Measurements from ENCODE around the gene JAK2.
"Not testable (repeated sequence)": the region's sequence is repeated elsewhere in the genome, so short reads cannot be mapped to it uniquely, and the experiment has no call there.

JAK2 gene

DNA sequence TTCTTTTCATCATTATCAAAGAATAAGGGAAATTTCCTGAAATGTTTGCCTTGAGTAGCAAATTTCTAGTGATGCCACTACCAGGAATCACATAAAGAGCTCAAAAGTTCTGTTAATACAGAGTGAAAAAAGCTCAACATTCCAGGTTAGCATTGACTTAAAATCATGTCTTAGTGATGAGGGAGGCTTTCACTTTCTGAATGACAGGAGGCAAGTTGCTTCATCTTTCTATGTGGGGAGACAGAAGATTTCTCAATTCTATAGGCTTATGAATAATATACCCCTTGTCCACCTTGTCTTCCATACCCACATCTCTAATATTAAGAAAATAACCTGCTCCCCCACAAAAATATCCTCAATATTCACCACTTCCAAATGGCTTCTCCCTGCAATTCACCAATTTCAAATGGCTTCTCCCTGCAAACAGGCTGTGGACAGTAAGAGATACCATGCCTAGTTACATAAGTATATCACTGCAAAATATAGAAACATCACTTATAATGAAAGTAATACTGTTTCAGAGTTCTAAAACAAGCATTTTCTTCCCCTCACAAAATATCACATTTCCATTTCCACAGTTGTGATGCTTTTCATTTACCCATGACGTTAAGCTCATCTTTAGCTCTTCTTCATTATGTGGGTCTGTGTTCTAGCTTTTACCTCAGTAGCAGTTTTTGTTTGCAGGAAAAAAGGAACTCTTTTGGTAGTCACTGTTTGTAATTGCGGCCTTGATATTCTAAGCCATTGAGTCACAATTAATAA is 2.2 kb upstream of the JAK2 start:
- DNase-seq: no peak

DNA sequence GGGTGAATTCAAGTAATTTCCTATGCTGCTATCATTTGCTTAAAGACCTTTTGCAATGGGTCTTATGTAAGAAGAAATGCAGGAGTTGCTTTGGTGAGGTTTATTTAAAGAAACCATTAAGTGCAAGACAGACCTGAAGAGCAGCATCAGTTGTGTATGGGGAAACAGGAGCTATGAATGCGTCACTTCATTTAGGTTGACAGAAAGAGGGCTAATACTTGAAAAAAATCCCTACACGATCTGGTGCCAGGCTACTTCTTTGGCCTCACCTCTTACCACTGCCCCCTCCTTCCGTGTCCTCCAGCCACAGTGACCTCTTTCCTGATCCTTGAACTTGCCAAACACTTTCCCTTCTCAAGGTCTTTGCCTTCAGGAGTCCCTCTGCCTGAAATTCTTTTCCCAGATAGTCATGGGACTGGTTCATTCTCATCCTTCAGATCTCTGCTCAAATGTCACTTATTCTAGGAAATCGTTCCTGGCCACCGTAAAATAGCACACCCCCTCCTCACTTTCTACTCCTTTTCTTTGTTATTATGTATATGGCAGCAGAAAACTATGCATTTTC is 1.4 kb upstream of the JAK2 start:
- no peak for DNase-seq

DNA sequence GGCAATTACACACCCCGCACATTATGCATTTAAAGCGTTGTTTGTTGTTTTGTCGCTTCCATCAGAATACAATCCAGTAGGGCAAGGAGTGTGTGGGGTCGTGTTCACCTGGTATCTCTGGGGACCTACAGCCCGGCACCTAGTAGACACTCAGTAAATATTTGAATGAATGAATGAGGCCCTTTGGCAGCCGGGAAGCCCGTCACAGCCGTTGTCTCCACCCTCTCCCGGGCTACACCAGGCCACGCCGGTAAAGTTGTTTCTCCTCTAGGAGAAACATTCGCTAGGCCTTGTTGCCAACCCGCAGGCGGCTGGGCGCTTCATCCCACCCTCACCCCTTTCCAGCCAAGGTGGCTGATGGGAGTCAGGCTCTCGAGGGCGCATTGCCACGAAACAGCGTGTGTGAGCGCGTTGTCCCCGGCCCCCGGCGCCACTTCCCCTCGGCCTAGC is 876 bp upstream of the JAK2 start:
- DNase-seq: peak in 1 of 2 experiments; percentile 72

DNA sequence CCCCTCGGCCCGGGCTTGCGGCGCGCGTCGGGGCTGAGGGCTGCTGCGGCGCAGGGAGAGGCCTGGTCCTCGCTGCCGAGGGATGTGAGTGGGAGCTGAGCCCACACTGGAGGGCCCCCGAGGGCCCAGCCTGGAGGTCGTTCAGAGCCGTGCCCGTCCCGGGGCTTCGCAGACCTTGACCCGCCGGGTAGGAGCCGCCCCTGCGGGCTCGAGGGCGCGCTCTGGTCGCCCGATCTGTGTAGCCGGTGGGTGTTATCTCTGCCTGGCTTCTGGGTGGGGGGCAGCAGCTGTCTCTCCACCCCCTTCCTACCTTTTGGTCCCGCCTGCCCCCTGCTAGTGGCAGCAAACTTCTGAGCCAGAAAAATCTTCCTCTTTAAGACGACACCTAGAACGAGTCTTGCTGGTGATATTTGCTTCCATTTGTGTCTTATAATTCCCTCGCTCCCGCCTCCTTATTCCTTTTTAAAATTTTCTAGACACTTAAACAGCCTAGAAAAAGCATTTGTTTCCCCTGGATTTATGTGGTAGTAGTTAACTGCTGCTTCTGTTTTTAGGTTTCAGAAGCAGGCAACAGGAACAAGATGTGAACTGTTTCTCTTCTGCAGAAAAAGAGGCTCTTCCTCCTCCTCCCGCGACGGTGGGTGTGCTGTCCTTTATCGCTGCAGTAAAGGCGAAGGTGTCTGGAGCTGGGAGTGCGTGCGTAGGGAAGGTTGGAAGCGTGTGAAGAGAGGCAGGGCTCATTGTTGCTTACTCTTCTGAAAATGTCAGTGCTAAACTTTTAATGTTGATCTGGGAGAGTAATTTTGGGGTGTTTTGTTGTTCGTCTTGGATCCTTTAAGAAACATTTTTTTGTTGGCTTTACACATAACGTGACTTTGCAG is 554 bp downstream of the JAK2 start:
- peak; percentile 24 to 51 for DNase-seq

DNA sequence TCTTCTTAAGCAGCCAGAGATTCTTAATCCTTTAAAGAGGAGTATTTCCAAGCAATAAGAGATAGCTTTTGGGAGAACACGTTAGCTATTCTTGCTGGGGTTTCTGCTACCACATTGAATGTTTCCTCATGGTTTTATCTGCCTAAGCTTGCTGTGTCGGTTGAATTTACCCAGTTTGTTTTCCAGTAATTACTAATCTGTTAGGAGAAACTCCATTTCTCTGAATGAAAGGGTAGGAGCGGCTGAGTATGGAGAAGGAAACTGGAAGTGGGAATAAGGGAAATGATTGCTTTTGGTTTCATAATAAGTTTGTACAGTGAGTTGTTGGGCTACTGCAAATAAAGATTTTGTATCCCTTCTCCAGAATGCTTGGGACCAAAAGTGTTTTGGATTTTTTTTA is 1.2 kb downstream of the JAK2 start:
- peak in 1 of 2 experiments; percentile 31 for DNase-seq

DNA sequence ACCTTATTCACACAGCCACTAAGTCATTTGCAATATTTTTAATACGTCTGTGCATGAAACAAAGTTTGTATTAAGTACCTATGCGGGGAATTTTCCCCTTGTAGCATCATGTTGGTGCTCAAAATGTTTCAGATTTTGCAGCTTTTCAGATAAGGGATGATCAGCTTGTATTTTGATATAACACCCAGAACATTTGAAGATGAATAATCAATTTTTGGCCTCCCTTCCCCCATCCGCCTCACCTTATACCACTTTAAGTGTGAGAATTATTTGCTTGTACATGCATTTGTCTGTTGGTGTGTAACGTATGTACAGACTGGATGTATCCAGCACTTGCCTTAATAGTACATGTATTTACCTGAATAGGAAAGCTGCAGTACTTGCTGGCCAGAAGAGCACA is 1.7 kb downstream of the JAK2 start:
- no peak for DNase-seq

DNA sequence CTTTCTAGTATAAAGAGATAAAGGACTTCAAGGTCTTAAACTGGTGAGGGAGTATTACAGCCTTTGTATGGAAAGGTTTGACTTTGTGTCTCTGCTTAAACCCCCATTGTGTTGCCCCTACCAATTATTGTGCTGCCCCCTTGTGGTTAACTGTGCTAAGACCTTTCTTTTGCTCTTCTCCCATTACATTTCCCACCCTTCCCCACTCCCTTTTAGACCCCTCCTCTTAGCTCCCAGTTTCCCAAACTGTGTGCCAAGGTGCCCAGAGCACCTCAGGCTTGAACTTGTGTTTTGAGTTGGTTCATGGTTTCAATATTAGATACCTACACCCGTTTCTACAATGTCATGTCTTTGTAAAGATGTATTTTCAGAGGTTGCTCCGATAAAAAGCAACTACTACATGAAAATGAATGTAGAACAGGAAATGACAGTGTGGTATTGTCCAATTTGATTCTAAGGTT is 2.9 kb downstream of the JAK2 start:
- DNase-seq: peak; percentile 63 to 89

DNA sequence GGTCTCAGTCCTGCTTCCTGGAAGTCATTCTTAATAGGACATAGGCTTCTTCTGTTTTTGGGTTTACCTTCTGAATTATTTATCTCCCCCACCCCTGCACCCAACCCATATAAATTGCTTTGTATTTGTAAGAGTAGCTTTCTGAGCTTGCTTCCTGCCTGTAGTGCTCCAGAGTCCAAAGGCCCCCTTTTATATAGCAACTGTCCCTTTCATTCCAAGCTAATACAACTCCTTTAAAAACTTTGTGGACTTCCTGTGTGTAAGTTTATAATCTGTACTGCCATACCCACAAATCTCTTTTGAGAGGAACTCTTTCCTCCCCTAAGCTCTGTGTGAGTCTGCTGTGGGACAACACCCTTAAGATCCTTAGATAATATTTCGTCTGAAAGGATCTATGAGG is 7.8 kb downstream of the JAK2 start:
- no peak for DNase-seq

DNA sequence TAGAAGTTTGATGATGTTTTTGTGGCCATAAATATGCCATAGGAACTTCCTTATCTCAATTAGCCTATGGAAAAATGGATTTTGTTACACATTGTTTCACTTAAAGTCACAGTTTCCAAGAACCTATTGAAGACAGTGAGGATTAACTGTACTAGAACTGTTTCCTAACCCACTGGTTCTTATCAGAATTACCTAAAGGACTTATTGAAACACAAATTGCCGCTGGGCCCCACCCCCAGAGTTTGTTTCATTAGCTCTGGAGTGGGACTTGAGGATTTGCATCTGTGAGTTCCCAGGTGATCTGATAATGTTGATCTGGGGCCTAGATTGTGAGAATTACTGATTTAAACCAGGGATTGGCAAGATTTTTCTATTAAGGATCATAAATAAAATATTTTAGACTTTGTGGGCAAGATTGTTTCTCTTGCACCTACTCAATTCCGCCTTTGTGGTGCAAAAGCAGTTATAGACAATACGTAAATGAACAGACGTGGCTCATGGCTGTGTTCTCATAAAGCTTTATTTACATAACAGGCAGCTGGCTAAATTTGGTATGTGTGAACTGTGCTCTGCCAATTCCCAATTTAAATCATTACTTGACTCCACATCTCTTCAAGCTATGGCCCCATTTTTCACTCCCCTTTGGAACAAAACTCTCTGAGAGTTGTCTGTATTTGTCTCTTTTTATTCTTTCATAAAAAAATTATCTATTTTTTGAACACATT is 9.3 kb downstream of the JAK2 start:
- peak; percentile 78 to 82 for DNase-seq

DNA sequence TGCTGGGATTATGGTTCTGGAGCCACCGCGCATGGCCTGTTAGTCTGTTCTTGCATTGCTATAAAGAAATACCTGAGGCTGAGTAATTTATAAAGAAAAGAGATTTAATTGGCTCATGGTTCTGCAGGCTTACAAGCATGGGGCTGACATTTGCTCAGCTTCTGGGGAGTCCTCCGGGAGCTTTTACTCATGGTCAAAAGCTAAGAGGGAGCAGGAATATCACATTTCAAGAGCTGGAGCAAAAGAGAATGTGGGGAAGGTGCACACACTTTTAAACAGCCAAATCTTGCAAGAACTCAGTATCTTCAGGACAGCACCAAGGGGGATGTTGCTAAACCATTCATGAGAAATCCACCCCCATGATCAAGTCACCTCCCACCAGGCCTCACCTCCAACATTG is 12.1 kb downstream of the JAK2 start:
- no peak for DNase-seq

DNA sequence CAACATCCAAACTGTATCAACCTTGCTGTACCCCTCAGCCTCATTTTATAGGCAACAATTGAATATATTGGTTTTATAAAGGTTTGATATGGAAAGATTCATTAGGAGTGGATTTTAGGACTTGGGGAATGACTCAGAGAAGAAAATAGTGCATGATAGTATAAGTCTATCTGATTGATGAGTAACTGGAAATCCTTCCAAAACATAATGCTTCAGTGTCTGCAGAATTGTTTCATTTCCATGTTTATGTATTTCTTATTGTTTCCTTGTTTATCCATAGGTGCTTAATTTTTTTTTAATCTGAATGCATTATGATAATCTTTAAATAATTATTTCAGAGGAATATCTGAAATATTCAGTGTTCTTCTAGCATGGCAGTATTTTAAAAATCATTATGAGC is 12.6 kb downstream of the JAK2 start:
- no peak for DNase-seq

DNA sequence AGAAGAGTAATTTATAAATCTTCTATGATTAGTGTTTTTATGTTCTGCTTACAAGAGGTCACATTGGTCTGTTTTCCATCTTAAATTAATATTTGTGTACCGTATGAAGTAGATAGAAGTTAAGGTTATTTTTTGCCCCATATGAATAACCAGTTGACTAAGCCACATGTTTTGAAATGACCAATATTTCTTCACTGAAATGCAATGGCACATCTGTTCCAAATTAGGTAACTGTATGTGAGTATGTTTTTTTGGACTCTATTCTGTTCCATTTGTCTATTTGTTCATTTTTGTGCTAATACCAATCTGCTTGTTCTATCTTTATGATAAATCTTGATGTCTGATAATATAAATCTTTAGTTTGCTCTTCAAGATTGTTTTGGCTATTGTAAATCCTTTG is 17.7 kb downstream of the JAK2 start:
- no peak for DNase-seq

DNA sequence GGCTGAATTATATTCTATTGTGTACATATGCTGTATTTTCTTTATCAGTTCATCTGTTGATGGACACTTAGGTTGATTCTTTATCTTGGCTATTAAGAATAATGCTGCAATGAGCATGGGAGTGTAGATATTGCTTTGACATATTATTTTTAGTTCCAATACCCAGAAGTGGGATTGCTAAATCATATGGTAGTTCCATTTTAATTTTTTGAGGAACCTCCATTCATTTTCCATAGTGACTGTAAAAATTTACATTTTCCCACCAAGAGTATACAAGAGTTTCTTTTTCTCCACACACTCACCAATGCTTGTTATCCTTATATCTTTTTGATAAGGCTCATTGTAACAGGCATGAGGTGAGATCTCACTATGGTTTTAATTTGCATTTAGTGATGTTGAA is 19.4 kb downstream of the JAK2 start:
- DNase-seq: no peak

DNA sequence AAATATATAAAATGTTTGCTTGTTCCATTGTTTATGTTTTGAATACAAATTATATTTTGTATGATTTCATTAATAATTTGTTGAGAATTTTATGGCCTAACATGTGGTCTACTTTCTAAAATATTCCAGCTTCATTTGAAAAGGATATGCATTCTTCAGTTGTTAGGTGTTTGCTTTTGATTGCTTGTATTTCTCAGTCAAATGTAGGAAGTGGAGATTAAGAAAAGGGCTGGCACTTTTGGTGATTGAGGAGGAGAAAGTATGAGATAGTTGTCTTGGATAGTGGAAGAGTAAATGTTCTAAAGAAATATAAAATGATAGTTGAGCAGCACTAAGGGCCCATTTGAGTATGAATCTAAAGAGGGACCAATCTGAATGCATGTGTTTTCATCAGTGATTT is 23.1 kb downstream of the JAK2 start:
- no peak for DNase-seq

DNA sequence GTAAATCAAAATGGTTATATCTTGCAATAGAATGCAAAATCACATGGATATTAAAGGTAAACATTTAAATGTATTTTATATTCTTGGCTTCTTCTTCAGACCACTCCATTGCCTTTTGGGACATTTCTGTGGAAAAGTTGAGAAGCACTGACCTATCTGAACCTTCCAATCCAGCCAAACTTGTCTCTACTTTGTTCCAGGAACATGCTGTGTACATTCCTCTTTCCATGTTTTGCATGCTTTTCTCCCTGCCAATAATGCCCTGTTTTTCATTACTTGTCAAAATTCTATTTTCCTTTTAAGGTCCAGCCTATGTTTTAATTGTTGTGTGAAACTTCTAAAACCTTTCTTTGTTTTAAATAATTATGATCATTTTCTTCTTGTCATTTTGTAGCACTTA is 28.3 kb downstream of the JAK2 start:
- no peak for DNase-seq

DNA sequence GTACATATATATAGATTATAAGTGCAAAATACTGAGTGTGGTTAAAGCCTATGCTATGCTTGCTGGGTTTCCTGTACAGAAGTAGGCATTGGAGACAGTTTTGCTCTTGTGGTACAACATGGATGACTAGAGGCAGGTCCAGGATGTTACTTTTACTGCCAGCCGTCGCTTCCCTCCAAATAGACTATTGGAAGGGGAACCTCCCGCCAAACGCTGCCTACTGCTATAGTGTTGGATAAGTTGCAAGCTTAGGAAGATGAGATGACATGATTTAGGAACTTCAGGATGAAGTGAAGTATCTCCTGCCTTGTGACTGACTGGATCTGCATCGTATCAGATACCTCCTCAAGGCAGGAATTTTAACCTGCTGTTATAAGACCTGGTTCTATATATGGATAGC is 30.9 kb downstream of the JAK2 start:
- DNase-seq: no peak

DNA sequence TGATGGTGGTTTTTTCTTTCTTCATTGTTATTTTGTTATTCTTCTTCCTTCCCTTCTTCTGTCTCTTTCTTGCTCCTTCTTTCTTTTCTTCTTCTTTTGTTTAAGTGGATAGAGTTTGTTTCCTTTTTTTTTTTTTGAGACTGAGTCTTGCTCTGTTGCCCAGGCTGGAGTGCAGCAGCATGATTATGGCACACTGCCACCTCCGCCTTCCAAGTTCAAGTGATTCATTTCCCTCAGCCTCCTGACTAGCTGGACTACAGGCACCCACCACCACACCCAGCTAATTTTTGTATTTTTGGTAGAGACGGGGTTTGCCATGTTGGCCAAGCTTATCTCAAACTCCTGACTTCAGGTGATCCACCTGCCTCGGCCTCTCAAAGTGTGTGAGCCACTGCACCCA is 40.3 kb downstream of the JAK2 start:
- DNase-seq: no peak

DNA sequence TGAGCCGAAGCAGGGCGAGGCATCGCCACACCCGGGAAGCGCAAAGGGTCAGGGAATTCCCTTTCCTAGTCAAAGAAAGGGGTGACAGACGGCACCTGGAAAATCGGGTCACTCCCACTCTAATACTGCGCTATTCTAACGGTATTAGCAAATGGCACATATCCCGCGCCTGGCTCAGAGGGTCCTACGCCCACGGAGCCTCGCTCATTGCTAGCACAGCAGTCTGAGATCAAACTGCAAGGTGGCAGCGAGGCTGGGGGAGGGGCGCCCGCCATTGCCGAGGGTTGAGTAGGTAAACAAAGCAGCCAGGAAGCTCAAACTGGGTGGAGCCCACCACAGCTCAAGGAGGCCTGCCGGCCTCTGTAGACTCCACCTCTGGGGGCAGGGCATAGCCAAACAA is 46.9 kb downstream of the JAK2 start:
- not testable (repeated sequence) for DNase-seq

DNA sequence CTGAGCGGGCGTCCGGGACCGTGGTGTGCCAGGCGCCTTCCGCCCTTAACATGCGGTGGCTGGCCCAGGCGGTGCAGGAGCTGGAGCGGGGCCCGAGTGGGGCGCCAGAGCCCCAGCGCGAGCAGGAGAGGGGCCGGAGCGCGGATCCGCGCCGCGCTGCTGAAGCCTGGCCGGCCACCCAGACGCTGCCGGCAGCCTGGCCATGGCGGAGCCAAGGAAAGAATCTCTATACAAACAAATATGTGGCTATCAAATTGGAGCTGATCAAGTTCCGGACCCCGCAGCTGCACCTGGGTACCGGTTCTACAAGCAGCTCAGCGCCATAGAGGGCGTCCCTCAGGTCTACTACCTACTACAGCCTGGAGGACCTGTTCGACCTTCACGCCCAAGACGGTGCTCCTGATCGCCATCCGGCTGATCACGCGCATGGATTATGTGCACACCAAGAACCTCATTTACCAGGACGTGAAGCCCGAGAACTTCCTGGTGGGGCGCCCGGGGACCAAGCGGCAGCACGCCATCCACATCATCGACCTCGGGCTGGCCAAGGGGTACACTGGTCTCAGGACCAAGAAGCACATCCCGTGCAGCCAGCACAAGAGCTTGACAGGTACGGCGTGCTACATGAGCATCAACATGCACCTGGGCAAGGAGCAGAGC is 55.8 kb downstream of the JAK2 start:
- no peak for DNase-seq

DNA sequence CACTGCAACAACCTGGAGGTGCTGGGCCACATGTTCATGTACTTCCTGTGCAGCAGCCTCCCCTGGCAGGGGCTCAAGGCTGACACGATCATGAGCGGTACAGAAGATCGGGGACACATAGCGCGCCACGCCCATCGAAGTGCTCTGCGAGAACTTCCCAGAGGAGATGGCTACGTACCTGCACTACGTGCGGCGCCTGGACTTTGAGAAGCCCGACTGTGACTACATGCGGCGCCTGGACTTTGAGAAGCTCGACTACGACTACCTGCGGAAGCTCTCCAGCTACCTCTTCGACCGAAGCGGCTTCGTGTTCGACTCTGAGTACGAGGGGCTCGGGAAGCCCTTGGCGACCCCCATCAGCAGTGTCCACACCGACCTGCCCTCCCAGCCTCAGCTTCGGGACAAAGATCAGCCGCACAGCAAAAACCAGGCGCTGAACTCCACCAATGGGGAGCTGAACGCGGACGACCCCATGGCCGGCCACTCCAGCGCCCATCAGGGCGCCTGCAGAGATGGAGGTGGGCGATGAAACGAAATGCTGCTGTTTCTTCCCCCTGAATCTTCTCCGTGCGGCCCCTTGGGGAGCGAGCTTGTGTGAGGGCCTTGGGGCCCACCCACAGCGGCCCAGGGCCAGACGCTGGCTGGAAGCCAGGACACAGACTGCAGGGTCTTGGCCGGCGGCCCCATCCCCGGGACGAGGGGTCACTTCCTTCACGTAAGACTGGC is 56.5 kb downstream of the JAK2 start:
- no peak for DNase-seq

DNA sequence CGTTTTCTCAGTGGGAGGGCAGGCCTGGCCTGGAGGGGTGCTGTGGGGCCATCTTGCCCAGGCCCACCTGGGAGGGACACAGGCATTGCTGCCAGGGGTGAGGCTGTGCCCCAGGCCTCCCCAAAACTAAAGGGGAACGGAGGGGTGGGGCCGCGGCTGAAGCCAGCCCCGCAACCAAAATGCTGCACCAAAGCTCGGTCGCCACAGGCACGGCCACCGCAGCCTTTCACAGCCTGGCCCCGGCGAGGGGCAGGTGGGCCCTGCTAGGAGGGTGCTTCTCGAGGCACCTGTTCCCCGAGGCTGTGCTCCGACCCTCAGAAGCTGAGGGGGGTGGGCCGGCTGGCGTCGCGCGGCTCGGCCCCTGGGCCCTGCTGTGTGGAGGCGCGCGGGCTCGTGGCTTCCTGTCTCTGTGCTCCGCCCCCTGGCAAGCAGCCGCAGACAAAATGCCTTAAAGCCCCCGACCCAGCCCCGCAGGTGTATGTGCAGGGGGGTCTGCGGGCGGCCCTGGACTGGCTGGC is 57.6 kb downstream of the JAK2 start:
- DNase-seq: no peak

DNA sequence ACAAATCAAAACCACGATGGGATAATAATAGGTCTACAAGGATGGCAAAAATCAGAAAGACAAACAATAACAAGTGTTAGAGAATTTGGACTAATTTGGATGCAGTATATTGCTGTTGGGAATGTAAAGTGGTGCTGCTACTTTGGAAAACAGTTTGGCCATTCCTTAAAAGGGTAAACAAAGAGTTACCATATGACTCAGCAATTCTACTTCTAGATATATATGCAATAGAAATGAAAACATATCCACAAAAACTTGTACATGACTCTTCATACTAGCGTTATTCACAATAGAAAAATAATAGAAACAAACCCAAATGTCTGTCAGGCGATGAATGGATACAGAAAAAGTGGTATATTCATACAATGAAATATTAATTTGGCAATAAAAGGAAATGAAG is 58.3 kb downstream of the JAK2 start:
- no peak for DNase-seq
